Activated CD8-positive, alpha-beta memory T cell treated with anti-CD3 and anti-CD28 coated beads for 1 hour (primary cell): ENCODE measurements around the gene ASXL2.

Experiments
- DNase-seq, 2 donors: peaks; one replicate each; pipeline ENCODE4 v3.0.0-alpha.2; 2020; ENCODE audit warnings: low read depth in 1 of 2; ENCODE audit errors: extremely low read depth in 1 of 2

The ASXL2 gene

GRCh38 chr2:25808006-25808383 is 70.3 kb downstream of the ASXL2 start:
- no peak for DNase-seq

- DNase-seq, result no peak
These were observed 71.3 kb downstream of the ASXL2 start for GRCh38 chr2:25806941-25807340.

GRCh38 chr2:25805987-25806386 is 72.3 kb downstream of the ASXL2 start:
- no peak for DNase-seq

- DNase-seq, result no peak
These were observed 73.9 kb downstream of the ASXL2 start for GRCh38 chr2:25804338-25804737.

GRCh38 chr2:25799301-25799700 is 79.0 kb downstream of the ASXL2 start:
- no peak for DNase-seq

GRCh38 chr2:25797620-25798488 is 80.4 kb downstream of the ASXL2 start:
- no peak for DNase-seq

GRCh38 chr2:25794544-25795276 is 83.6 kb downstream of the ASXL2 start:
- no peak for DNase-seq

GRCh38 chr2:25790074-25790790 is 88.1 kb downstream of the ASXL2 start:
- DNase-seq, result no peak

GRCh38 chr2:25788457-25788856 is 89.8 kb downstream of the ASXL2 start:
- no peak for DNase-seq

- no peak for DNase-seq
These were observed 91.3 kb downstream of the ASXL2 start for GRCh38 chr2:25787020-25787419.

GRCh38 chr2:25784404-25784803 is 93.9 kb downstream of the ASXL2 start:
- DNase-seq, result no peak

- no peak for DNase-seq
These were observed 101.2 kb downstream of the ASXL2 start for GRCh38 chr2:25777077-25777476.

- no peak for DNase-seq
These were observed 106.2 kb downstream of the ASXL2 start for GRCh38 chr2:25772078-25772477.

GRCh38 chr2:25763575-25763974 is 114.7 kb downstream of the ASXL2 start:
- no peak for DNase-seq

GRCh38 chr2:25760297-25760696 is 118.0 kb downstream of the ASXL2 start:
- DNase-seq, result no peak

- DNase-seq, result no peak
These were observed 119.9 kb downstream of the ASXL2 start for GRCh38 chr2:25758348-25758747.

GRCh38 chr2:25757906-25758305 is 120.4 kb downstream of the ASXL2 start:
- DNase-seq, result no peak

- no peak for DNase-seq
These were observed 121.8 kb downstream of the ASXL2 start for GRCh38 chr2:25756536-25756935.

- no peak for DNase-seq
These were observed 128.6 kb downstream of the ASXL2 start for GRCh38 chr2:25749676-25750075.

GRCh38 chr2:25744055-25744454 is 134.2 kb downstream of the ASXL2 start:
- DNase-seq, result no peak

- DNase-seq, result no peak
These were observed 135.0 kb downstream of the ASXL2 start for GRCh38 chr2:25743132-25743830.
